Measurements from ENCODE around the gene PCLO.

- TF ChIP-seq CTCF (IDR thresholded peaks at IDR 0.05), result no peak
- TF ChIP-seq POLR2A (IDR thresholded peaks at IDR 0.05), result no peak
Measured at GRCh38 chr7:83038787-83039186, 123.9 kb downstream of the PCLO start.

Data from body of pancreas (tissue), 4 donors.